Measurements from ENCODE around the gene R3HDML. TPM values are rescaled to one million over a fixed set of nuclear protein-coding genes. Genes with fewer than 3 reads are reported as not detected.

R3HDML gene
- total and polyA plus RNA-seq, 2 donors (not counting 1 experiment from before 2014, with no cell fraction given): not detected

DNA sequence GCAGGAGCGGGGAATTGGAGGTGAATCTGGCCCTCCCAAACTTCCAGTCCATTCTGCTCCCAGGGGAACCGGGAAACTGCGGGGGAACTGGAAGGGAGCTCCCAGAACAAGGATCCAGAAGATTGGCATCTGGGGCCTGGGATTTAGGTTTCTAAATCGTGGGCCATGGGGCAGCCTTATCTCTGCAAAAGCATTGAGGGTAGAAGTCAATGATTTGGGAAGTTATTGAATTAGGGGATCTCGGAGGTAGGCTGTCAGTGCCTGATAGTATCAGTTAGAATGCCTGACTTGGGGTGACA is 63.8 kb downstream of the R3HDML start:
- peaks cover 26% of the 10 kb centered on the region for H3K27me3 Mint-ChIP-seq
- POLR2A ChIA-PET: no interaction called here
- no peak for DNase-seq
- no peak overlapping the region for H3K9ac ChIP-seq (ENCODE audit: low read length)
- no peaks in the 10 kb centered on the region for H3K4me1 Mint-ChIP-seq
- no peaks in the 10 kb centered on the region for H4K20me1 ChIP-seq (ENCODE audit: control insufficient read depth, insufficient read depth, low read length, poor library complexity, severe bottlenecking)
- CTCF ChIA-PET: no interaction called here
- TF ChIP-seq EZH2 (IDR thresholded peaks at IDR 0.05; ENCODE audit: borderline replicate concordance, insufficient read depth, low read depth, low read length, poor library complexity, severe bottlenecking) (no peak), CTCF (IDR thresholded peaks at IDR 0.05) (no peak)
- H3K9me3 ChIP-seq (ENCODE audit: control extremely low read depth in 1 of 3, control insufficient read depth in 2 of 3, insufficient read depth in 1 of 3, low read length in 2 of 3): no peaks in the 10 kb centered on the region
- no peaks in the 10 kb centered on the region for H3K79me2 ChIP-seq (ENCODE audit: control insufficient read depth, insufficient read depth, low read length)
- no peak overlapping the region for H3K4me3 ChIP-seq (ENCODE audit: control extremely low read depth in 1 of 5, extremely low read depth in 1 of 5, insufficient read depth in 1 of 5, low read depth in 2 of 5, low read length in 4 of 5)
- no peak overlapping the region for H2AFZ ChIP-seq (ENCODE audit: insufficient read depth, low read depth, low read length, poor library complexity, severe bottlenecking)
- H3K4me2 ChIP-seq (replicated peaks; ENCODE audit: low read depth, low read length, poor library complexity, severe bottlenecking): no peak overlapping the region
- ATAC-seq (ENCODE audit: low read depth): no peak
- H3K4me1 ChIP-seq (ENCODE audit: control insufficient read depth in 2 of 2, insufficient read depth in 2 of 2, low read length in 2 of 2): no peaks in the 10 kb centered on the region
- intact Hi-C loops (cut with micrococcal nuclease): no loop called here
- WGBS (ENCODE audit: insufficient coverage): 82% methylated on average over 5 of the region's 5 CpGs
- no peak overlapping the region for H3K4me3 Mint-ChIP-seq
- no peaks in the 10 kb centered on the region for H3K9me3 Mint-ChIP-seq (ENCODE audit: insufficient read depth)
- H3K27ac ChIP-seq (ENCODE audit: low read length in 2 of 2): no peak overlapping the region
- H3K36me3 ChIP-seq (replicated peaks in 1 of 2; ENCODE audit: control extremely low read depth in 1 of 2, control insufficient read depth in 1 of 2, extremely low read depth in 1 of 2, insufficient read depth in 2 of 2, low read length in 1 of 2): no peaks in the 10 kb centered on the region
- peaks cover 0 to 7% (median 0%) of the 10 kb centered on the region in 4 experiments for H3K27me3 ChIP-seq (replicated peaks in 1 of 4; ENCODE audit: control extremely low read depth in 1 of 4, control insufficient read depth in 3 of 4, insufficient read depth in 4 of 4, low read length in 3 of 4)
- no peak overlapping the region for H3K27ac Mint-ChIP-seq

Small RNA genes lying within 50 kb of the gene (small RNA-seq; reads per million reads assigned to genes)
- not detected for gene RF00019 (ENCODE audit: insufficient read length, low read depth, low replicate concordance)

Other genes starting within 250 kb of the R3HDML start
- gene JPH2, start 149.9 kb upstream of the R3HDML start, total RNA-seq: 0.10 and 0.17 TPM in 2 replicates
- gene JPH2, start 149.9 kb upstream of the R3HDML start, polyA plus RNA-seq: not detected in 2 replicates
- gene OSER1, start 126.3 kb upstream of the R3HDML start, total RNA-seq: 80.0 and 85.4 TPM in 2 replicates
- 130 and 218 TPM in 2 replicates for gene OSER1, start 126.3 kb upstream of the R3HDML start, polyA plus RNA-seq
- gene GDAP1L1, start 89.7 kb upstream of the R3HDML start, total RNA-seq: not detected in 2 replicates
- not detected in 2 replicates for gene GDAP1L1, start 89.7 kb upstream of the R3HDML start, polyA plus RNA-seq
- 4.0 and 4.3 TPM in 2 replicates for gene FITM2, start 25.8 kb upstream of the R3HDML start, total RNA-seq
- 2.0 and 2.9 TPM in 2 replicates for gene FITM2, start 25.8 kb upstream of the R3HDML start, polyA plus RNA-seq
- not detected in 2 replicates for gene HNF4A, start 18.7 kb downstream of the R3HDML start, total RNA-seq
- gene HNF4A, start 18.7 kb downstream of the R3HDML start, polyA plus RNA-seq: not detected in 2 replicates
- 26.8 and 27.8 TPM in 2 replicates for gene TTPAL, start 138.8 kb downstream of the R3HDML start, total RNA-seq
- gene TTPAL, start 138.8 kb downstream of the R3HDML start, polyA plus RNA-seq: 4.0 and 5.1 TPM in 2 replicates
- 51.6 and 56.7 TPM in 2 replicates for gene SERINC3, start 185.0 kb downstream of the R3HDML start, total RNA-seq
- 27.3 and 31.4 TPM in 2 replicates for gene SERINC3, start 185.0 kb downstream of the R3HDML start, polyA plus RNA-seq
- 117 and 128 TPM in 2 replicates for gene PKIG, start 245.5 kb downstream of the R3HDML start, total RNA-seq
- 161 and 168 TPM in 2 replicates for gene PKIG, start 245.5 kb downstream of the R3HDML start, polyA plus RNA-seq

All from B cell (primary cell).